Fibroblast of skin of abdomen (primary cell): ENCODE results near the gene MEA1. TPM values are rescaled to one million over a fixed set of nuclear protein-coding genes. Genes with fewer than 3 reads are reported as not detected.
"Not testable (repeated sequence)": the region's sequence is repeated elsewhere in the genome, so short reads cannot be mapped to it uniquely, and the experiment has no call there.

Experiments used
- DNase-seq: peaks from one replicate; pipeline ENCODE4 v3.0.0-alpha.2; 2013
- polyA plus RNA-seq, 2 experiments: library from polyadenylated mRNA; unstranded; fragments of 120-200 nt; gene quantifications; one replicate each; pipeline ENCODE4 v1.2.1, GENCODE V29; 2013; ENCODE audit not compliant: insufficient read length in 2 of 2

The MEA1 gene
- 84.4 TPM for polyA plus RNA-seq (2013, experiment 1 of 2; ENCODE audit: insufficient read length)
- 89.9 TPM for polyA plus RNA-seq (2013, experiment 2 of 2; ENCODE audit: insufficient read length)

GRCh38 chr6:43013843-43014433 lies at the start of gene MEA1, which contains the start of gene KLHDC3:
Gene MEA1 (minus strand): TSS chr6:43013946. CDS start chr6:43013813, 133 bp downstream.
Gene KLHDC3 (plus strand): TSS chr6:43014249. CDS start chr6:43017193, 2,944 bp downstream.
- DNase-seq = peak; percentile 100

DNA sequence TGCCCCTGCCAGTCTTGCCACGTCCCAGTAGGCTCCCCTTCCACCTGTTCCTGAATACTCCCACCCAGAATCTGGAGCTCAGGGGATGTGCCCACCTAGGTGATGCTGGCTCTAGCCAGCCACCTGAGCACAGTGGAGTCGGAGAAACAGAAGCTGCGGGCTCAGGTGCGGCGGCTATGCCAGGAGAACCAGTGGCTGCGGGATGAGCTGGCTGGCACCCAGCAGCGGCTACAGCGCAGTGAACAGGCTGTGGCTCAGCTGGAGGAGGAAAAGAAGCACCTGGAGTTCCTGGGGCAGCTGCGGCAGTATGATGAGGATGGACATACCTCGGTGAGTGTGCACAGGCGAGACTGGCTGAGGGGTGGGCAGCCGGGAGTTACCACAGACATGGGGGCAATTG lies 49.1 kb upstream of the MEA1 start:
- DNase-seq = no peak

DNA sequence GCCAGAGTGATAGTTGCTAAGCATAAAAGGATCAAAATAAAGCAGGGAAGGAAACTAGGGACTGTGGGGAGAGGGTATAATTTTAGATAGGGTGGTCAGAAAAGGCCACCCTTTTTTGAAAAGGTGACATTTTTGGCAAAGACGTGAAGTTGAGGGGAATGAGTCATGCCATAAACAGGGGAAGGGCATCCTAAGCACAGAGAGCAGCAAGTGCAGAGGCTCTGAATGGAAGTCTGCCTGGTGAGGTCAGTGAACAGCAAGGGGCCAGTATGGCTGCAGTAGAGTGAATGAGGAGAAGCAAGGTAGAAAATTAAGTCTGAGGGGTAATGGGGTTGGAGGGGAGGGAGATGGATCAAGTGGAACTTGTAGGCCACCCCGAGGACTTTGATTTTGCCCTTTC lies 48.1 kb upstream of the MEA1 start:
- no peak for DNase-seq

- no peak for DNase-seq
Observed at GRCh38 chr6:43060755-43061633, 47.2 kb upstream of the MEA1 start.

DNA sequence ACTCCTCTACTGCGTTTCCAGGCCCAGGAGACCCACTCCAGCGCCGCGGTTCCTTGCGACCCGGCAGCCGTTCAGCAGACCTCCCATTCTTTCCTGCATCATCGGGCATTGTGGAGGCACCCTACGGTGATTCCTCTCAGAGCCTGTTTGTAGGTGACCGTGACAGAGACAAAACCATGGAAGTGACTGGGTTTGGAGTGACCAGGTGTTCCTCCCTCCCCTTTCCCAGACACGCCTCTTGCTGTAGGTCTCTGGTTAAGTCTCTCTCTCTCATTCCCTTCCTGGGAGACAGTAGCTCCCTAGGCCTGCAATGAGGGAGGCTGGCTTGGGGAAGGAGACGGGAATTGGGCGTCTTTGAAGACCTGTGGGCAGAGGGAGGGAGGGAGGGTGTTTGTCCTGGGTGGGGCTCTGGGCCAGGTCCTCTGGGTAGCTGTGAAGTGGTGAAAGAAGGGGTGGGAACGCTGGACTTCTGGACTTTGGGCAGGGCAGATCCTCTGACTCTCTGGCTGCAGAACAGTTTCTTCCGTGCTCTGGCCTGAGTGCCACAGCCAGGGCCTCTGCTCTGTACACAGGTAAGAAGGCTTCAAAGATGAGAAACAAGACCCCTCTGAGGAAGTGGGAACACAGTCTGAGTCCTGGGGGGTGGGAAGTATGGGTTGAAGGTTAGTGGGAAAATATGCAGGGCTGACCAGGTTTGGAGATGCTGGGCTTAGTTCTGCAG lies 46.4 kb upstream of the MEA1 start:
- DNase-seq = no peak

DNA sequence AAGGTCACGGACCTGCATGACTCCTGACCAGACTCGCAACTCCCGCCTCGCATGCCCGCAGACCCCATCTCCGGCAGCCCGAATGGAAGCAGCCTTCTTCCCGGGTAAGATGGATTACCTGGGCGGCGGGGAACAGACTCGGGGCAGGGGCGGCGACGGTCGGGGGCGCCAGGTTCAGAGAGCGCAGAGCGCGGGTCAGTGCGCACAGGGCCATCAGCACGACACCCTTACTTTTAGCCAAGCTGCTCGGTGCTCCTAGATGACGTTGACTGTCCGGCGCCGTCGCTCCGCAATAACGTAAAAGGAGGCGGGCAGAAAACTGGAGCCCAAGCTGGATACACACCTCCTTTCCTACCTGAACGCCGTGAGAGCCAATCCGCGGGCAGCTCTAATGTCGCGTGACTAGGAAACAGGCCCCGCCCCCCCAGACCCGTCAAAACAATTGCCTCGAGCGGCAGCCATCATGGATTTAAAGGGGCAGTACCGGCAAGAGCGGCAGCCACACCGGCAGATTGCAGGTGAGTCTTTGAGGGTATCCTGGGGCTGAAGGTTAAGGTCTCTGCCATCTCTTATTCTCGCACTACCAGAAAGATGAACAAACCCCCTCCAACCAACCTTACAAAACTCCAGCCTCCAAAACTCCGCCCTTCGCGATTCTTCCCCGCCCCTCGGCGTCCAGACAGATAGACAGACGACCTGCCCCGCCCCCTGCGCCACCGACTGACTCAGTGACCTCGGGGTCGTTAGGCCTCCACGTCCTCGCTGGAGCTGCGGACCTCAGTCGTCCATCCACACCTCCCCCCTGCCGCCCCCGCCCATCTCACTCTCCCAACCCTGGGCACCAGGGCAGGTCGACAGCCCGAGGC lies 45.7 kb upstream of the MEA1 start, which contains the start of the genes KLC4 and MRPL2:
TSS of gene KLC4 (plus strand) at position 464 of the 866 bp plus-strand sequence. CDS start 1,705 bp downstream, outside the sequence.
TSS of gene MRPL2 (minus strand) at position 267 of the 866 bp plus-strand sequence. CDS start at position 214, 53 bp downstream.
- DNase-seq = peak; percentile 99

- no peak for DNase-seq
Observed at GRCh38 chr6:43058531-43058930, 44.8 kb upstream of the MEA1 start.

DNA sequence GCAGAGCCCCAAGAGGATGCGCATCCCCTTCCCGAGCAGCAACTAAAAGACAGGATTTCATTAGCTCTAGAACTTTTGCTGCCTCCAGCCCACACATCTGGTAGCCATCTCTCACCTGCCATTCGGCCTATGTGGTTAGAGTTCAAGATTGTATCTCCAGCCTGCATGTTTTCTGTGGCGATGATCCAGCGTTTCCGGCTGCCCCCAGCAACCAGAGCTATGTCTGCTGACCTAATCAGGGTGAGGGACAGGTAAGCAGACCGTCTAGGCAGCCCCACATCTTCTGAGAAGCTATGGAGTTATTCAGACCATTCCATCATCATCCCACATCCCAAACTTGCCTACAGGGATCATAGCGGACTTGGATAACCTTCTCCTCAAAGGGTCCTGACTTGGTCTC lies 42.2 kb upstream of the MEA1 start:
- DNase-seq = no peak

DNA sequence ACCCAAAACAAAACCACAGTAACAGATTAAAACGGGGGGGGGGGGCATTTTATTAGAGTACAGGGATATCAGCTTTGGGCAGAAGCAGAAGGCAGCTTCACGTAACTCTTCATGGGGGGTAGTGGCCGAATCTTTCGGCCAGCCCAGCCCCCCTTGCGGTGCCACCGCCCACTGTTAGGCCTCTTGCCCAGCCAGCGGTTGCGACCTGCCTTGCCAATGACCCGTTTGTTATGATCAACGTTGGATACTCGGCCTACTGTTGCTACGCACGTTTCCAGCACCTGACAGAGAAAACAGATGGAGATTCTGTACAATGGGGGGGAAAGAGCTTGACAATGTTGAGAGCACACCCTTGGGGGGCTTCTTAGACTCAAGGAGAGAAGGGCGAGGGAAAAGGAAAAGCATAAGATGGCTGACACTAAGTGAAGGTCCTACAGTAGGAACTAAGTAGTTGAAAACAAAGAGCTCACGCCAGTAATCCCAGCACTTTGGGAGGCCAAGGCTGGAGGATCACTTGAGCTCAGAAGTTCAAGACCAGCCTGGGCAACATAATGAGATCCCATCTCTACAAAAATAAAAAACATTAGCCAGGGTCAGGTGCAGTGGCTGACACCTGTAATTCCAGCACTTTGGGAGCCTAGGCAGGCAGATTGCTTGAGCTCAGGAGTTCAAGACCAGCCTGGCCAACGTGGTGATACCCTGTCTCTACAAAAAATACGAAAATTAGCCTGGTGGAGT lies 40.6 kb upstream of the MEA1 start:
- no peak for DNase-seq

DNA sequence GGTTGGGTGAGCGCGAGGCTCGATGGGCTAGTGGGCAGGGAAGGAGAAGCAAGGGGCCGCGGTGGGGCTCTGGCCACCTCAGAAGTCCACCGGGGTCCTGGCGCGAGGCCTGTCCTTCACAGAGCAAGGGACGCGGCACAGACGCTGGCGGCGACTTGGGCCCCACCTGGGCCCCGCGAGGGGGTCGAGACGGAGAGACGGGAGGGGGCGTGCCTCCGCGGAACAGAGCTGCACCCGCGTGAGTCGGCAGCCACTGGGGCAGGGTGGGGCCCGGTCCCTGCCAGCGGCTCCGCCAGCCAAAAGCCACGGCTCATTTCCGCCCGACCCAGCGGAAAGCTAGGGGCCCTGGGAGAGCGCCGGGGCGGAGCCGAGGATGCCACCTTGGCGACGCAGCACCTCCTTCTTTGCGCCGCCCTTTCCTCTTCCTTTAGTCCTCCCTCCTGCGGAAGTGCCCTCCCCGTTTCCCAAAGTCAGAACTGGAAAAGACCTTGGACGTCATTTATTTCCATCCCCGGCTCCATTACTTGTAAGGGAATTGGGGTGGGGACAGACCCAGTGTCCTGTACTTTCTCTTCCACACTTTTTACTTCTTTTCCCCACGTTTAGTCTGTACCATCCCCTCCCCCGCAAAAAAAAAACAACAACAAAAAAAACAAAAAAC lies 39.9 kb upstream of the MEA1 start, which contains the start of gene CUL7:
TSS of gene CUL7 (minus strand) at position 307 of the 661 bp plus-strand sequence. CDS start 1,063 bp downstream, outside the sequence.
- peak; percentile 96 for DNase-seq

- DNase-seq = peak; percentile 18
Observed at GRCh38 chr6:43052842-43053544, 39.2 kb upstream of the MEA1 start.

- DNase-seq = no peak
Observed at GRCh38 chr6:43052225-43052841, 38.6 kb upstream of the MEA1 start.

DNA sequence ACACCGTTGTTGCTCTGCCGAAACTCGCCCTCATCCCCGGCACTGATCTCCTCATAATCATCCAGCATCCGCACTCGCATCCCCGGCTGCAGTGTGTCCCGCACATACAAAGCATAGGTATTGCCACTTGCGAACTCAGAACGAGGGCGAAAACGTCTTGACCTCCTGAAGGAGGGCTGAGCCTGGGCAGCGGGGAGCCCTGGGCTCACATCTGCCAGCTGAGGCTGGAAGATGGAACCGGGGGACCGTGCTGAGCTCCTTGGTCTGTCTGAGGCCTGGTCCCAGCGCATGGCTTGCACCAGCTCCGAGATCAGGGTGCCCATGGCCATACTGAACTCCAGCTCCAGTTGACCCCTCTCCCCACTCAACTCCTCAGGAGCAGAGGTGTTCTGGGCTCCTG lies 37.2 kb upstream of the MEA1 start:
- no peak for DNase-seq

DNA sequence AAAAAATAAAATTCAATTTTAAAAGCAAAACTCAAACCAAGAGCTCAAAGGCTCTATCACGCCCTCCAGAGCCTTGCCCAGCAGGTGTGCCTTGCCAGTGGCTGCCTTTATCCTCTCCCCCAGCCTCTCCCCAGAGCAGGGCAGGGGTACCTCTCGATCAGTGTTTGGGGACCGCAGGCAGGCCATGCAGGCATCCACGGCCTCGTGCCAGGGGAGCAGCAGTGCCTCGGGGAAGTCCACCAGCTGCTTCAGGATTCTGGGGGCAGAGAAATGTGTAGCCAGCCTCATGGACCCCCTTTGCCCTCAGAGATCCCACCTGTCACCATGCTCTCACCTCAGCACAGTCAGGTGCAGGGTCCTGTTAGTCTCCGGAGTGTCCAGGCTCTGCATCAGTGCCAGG lies 34.3 kb upstream of the MEA1 start:
- no peak for DNase-seq

- no peak for DNase-seq
Observed at GRCh38 chr6:43045371-43045930, 31.7 kb upstream of the MEA1 start.

GRCh38 chr6:43043310-43043709 lies 29.6 kb upstream of the MEA1 start:
- DNase-seq = no peak

DNA sequence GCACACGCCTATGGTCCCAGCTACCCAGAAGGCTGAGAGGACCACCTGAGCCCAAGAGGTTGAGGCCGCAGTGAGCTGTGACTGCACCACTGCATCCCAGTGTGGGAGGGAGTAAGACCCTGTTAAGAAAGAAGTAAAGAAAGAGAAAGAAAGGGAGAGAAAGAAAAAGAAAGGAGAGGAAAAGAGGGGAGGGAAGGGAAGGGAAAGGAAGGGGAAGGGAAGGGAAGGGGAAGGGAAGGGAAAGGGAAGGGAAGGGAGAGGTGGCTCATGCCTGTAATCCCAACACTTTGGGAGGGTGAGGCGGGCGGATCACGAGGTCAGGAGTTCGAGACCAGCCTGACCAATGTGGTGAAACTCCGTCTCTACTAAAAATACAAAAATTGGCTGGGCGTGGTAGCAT lies 27.7 kb upstream of the MEA1 start:
- not testable (repeated sequence) for DNase-seq

DNA sequence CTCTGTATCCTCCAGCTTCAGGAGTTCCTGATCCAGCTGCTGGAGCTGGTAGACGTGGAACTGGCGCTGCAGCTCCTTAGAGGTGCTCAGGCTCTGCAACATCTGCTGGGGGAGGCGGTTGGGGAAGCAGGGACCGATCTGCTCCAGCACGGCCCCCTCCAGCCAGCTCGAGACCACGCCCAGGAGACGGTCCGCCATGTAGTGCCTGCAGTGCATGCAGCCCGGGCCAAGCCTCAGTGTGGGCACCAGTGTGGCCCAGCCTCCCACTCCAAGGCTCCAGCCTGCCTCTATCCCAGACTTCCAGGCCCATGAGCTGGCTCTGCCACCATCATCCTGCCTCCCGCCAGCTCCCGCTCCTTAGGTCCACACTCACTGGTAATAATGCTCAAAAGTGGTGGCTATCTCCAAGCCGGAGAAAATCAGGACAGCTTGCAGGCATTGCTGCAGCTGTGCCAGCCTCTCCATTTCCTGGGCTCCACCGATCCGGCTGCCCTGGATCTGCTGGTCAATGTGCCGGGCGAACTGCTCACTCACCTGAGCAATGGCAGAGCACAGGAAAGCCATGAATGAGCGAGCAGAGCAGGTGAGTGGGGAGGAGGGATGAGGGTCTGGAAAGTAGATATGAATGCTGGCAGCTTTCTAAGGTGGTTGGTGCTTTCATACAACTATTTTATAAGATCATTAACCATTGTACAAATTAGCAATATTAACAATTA lies 27.0 kb upstream of the MEA1 start:
- no peak for DNase-seq
